Mesenchymal stem cell (in vitro differentiated cells and primary cell): ENCODE measurements around the gene PRDM12.

Experiments
- DNase-seq: peaks from one replicate; pipeline ENCODE4 v3.0.0-alpha.2; 2013
- H2AFZ ChIP-seq: one replicate; pipeline ENCODE4 v1.6.1; 2013; ENCODE audit warnings: low read depth, mild to moderate bottlenecking, control low read depth, inconsistent platforms, low read length, moderate library complexity
- H2AK5ac ChIP-seq: 2 replicates; pipeline ENCODE4 v1.6.1; 2013; ENCODE audit warnings: low read length, moderate library complexity, mild to moderate bottlenecking, inconsistent platforms; ENCODE audit not compliant: severe bottlenecking
- H2BK120ac ChIP-seq: one replicate; pipeline ENCODE4 v1.6.1; 2013; ENCODE audit warnings: low read depth, mild to moderate bottlenecking, inconsistent platforms, low read length, moderate library complexity
- H2BK12ac ChIP-seq, 2 experiments: one replicate each; pipeline ENCODE4 v1.6.1; 2013; ENCODE audit warnings: inconsistent platforms in 2 of 2, low read length in 2 of 2, mild to moderate bottlenecking in 2 of 2, moderate library complexity in 2 of 2, control low read depth in 1 of 2
- H2BK15ac ChIP-seq: one replicate; pipeline ENCODE4 v1.6.1; 2013; ENCODE audit warnings: mild to moderate bottlenecking, low read depth, inconsistent platforms; ENCODE audit not compliant: poor library complexity, severe bottlenecking
- H2BK5ac ChIP-seq: 2 replicates; pipeline ENCODE4 v1.6.1; 2013; ENCODE audit warnings: low read depth, mild to moderate bottlenecking, low read length, control low read depth, inconsistent platforms; ENCODE audit not compliant: poor library complexity, severe bottlenecking
- H3K14ac ChIP-seq, 2 experiments: one replicate each; pipeline ENCODE4 v1.6.1; 2013; ENCODE audit warnings: inconsistent platforms in 2 of 2, low read length in 2 of 2, control low read depth in 1 of 2, mild to moderate bottlenecking in 1 of 2, moderate library complexity in 1 of 2
- H3K18ac ChIP-seq, 2 experiments: one replicate each; pipeline ENCODE4 v1.6.1; 2013; ENCODE audit warnings: inconsistent platforms in 2 of 2, low read length in 2 of 2, control low read depth in 1 of 2, low read depth in 1 of 2, mild to moderate bottlenecking in 1 of 2
- H3K23ac ChIP-seq, 2 experiments: one replicate each; pipeline ENCODE4 v1.6.1; 2013; ENCODE audit warnings: inconsistent platforms in 2 of 2, low read length in 2 of 2, mild to moderate bottlenecking in 2 of 2, moderate library complexity in 2 of 2, control low read depth in 1 of 2
- H3K27ac ChIP-seq: 2 replicates; pipeline ENCODE4 v1.5.1; 2013; ENCODE audit warnings: mild to moderate bottlenecking, moderate library complexity, low read length, control low read depth, inconsistent platforms; ENCODE audit not compliant: poor library complexity, severe bottlenecking
- H3K27me3 ChIP-seq, 2 experiments: 2 replicates each; pipeline versions ENCODE4 v1.6.1 to v1.7.0; 2013; ENCODE audit warnings: low read length in 2 of 2, mild to moderate bottlenecking in 2 of 2, moderate library complexity in 2 of 2, control low read depth in 1 of 2, inconsistent platforms in 1 of 2; ENCODE audit not compliant: control insufficient read depth in 1 of 2, insufficient read depth in 1 of 2
- H3K36me3 ChIP-seq, 2 experiments: 2 replicates each; pipeline versions ENCODE4 v1.6.1 to v1.7.0; 2013; ENCODE audit warnings: low read length in 2 of 2, control low read depth in 1 of 2, inconsistent platforms in 1 of 2, low read depth in 1 of 2, mild to moderate bottlenecking in 1 of 2; ENCODE audit not compliant: insufficient read depth in 2 of 2, control insufficient read depth in 1 of 2
- H3K4ac ChIP-seq, 2 experiments: one replicate each; pipeline ENCODE4 v1.6.1; 2013; ENCODE audit warnings: inconsistent platforms in 2 of 2, low read length in 2 of 2, mild to moderate bottlenecking in 2 of 2, moderate library complexity in 2 of 2, control low read depth in 1 of 2, low read depth in 1 of 2
- H3K4me1 ChIP-seq: 2 replicates; pipeline ENCODE4 v1.6.1; 2013; ENCODE audit warnings: low read depth, low read length, control low read depth; ENCODE audit not compliant: control insufficient read depth, insufficient read depth
- H3K4me2 ChIP-seq: 2 replicates; pipeline ENCODE4 v1.6.1; 2013; ENCODE audit warnings: low read length, mild to moderate bottlenecking, inconsistent platforms; ENCODE audit not compliant: poor library complexity, severe bottlenecking
- H3K4me3 ChIP-seq, 2 experiments: 2 replicates each; pipeline versions ENCODE4 v1.5.1 to v1.7.0; 2013; ENCODE audit warnings: low read length in 2 of 2, mild to moderate bottlenecking in 2 of 2, control low read depth in 1 of 2, low read depth in 1 of 2; ENCODE audit not compliant: insufficient read depth in 1 of 2
- H3K79me1 ChIP-seq: replicated peaks from 2 replicates; pipeline ENCODE4 v1.6.1; 2013; ENCODE audit warnings: mild to moderate bottlenecking, control low read depth, low read length, inconsistent platforms; ENCODE audit not compliant: poor library complexity, severe bottlenecking
- H3K9ac ChIP-seq: 2 replicates; pipeline ENCODE4 v1.7.0; 2013; ENCODE audit warnings: mild to moderate bottlenecking, low read length, moderate library complexity
- H3K9me3 ChIP-seq: 2 replicates; pipeline ENCODE4 v1.7.0; 2013; ENCODE audit warnings: mild to moderate bottlenecking, low read length; ENCODE audit not compliant: control insufficient read depth
- H4K8ac ChIP-seq: one replicate; pipeline ENCODE4 v1.6.1; 2013; ENCODE audit warnings: inconsistent platforms, mild to moderate bottlenecking, low read length, moderate library complexity
- H4K91ac ChIP-seq: one replicate; pipeline ENCODE4 v1.6.1; 2013; ENCODE audit warnings: mild to moderate bottlenecking, low read length, inconsistent platforms
- WGBS: methylation state at CpG from one replicate; pipeline ENCODE4 v1.1.7; 2013; ENCODE audit warnings: mixed read lengths; 5-methylcytosine and 5-hydroxymethylcytosine counted together

PRDM12 gene

GRCh38 chr9:130665029-130665430, 636 bp downstream of the PRDM12 start:
- Histone ChIP-seq H2BK15ac (no peak overlapping the region), H2BK120ac (no peak overlapping the region), H3K36me3 (no peaks in the 10 kb centered on the region), H3K27me3 (peaks cover 84 to 89% of the 10 kb centered on the region in 2 experiments), H2AK5ac (no peak overlapping the region), H2AFZ (no peak overlapping the region), H3K4me3 (no peak overlapping the region), H2BK5ac (no peak overlapping the region), H4K91ac (no peak overlapping the region), H3K18ac (no peak overlapping the region), H3K9ac (no peak overlapping the region), H3K14ac (no peak overlapping the region), H3K27ac (no peak overlapping the region), H3K79me1 (no peaks in the 10 kb centered on the region), H4K8ac (no peak overlapping the region), H3K4me1 (peaks cover 41% of the 10 kb centered on the region), H3K4ac (no peak overlapping the region), H3K23ac (peak overlapping the region; percentile 2 to 70), H2BK12ac (no peak overlapping the region), H3K9me3 (no peaks in the 10 kb centered on the region), H3K4me2 (no peak overlapping the region)
- no peak for DNase-seq
- 3% methylated on average over 15 of the region's 26 CpGs for WGBS

- no peak overlapping the region for H4K91ac ChIP-seq
- no peak overlapping the region for H2BK120ac ChIP-seq
- H4K8ac ChIP-seq: no peak overlapping the region
- no peak overlapping the region for H2AFZ ChIP-seq
- H2BK15ac ChIP-seq: no peak overlapping the region
- H3K4me1 ChIP-seq: peaks cover 37% of the 10 kb centered on the region
- no peak overlapping the region for H3K18ac ChIP-seq
- no peak overlapping the region for H3K14ac ChIP-seq
- no peak overlapping the region for H3K4me3 ChIP-seq
- H3K4ac ChIP-seq: no peak overlapping the region
- H3K36me3 ChIP-seq: no peaks in the 10 kb centered on the region
- no peaks in the 10 kb centered on the region for H3K79me1 ChIP-seq
- no peak overlapping the region for H2AK5ac ChIP-seq
- no peak overlapping the region for H2BK5ac ChIP-seq
- peak overlapping the region; percentile 24 for H3K4me2 ChIP-seq
- no peak overlapping the region for H3K9ac ChIP-seq
- no peak for DNase-seq
- H3K27me3 ChIP-seq: peaks cover 79 to 87% of the 10 kb centered on the region in 2 experiments
- 7% methylated on average over 61 of the region's 61 CpGs for WGBS
- H3K23ac ChIP-seq: no peak overlapping the region
- no peaks in the 10 kb centered on the region for H3K9me3 ChIP-seq
- H3K27ac ChIP-seq: no peak overlapping the region
- no peak overlapping the region for H2BK12ac ChIP-seq
Observed at GRCh38 chr9:130665431-130666392, 1.3 kb downstream of the PRDM12 start.

GRCh38 chr9:130666393-130667119, 2.2 kb downstream of the PRDM12 start:
- Histone ChIP-seq H3K9me3 (no peaks in the 10 kb centered on the region), H2BK15ac (no peak overlapping the region), H2BK5ac (no peak overlapping the region), H3K27me3 (peaks cover 71 to 78% of the 10 kb centered on the region in 2 experiments), H4K8ac (no peak overlapping the region), H2BK12ac (no peak overlapping the region), H3K4me2 (no peak overlapping the region), H3K14ac (no peak overlapping the region), H3K79me1 (no peaks in the 10 kb centered on the region), H2AK5ac (no peak overlapping the region), H3K4me3 (no peak overlapping the region), H3K27ac (no peak overlapping the region), H3K36me3 (no peaks in the 10 kb centered on the region), H3K9ac (no peak overlapping the region), H3K4ac (no peak overlapping the region), H2AFZ (no peak overlapping the region), H2BK120ac (no peak overlapping the region), H3K18ac (no peak overlapping the region), H3K23ac (no peak overlapping the region), H4K91ac (no peak overlapping the region), H3K4me1 (peaks cover 31% of the 10 kb centered on the region)
- WGBS: 7% methylated on average over 52 of the region's 60 CpGs
- DNase-seq: no peak

GRCh38 chr9:130667120-130667435, 2.7 kb downstream of the PRDM12 start:
- no peak for DNase-seq
- H3K23ac ChIP-seq: no peak overlapping the region
- H4K91ac ChIP-seq: no peak overlapping the region
- no peak overlapping the region for H3K14ac ChIP-seq
- no peak overlapping the region for H2AK5ac ChIP-seq
- H2BK15ac ChIP-seq: no peak overlapping the region
- H3K4me3 ChIP-seq: no peak overlapping the region
- 36% methylated on average over 4 of the region's 4 CpGs for WGBS
- no peaks in the 10 kb centered on the region for H3K79me1 ChIP-seq
- no peak overlapping the region for H4K8ac ChIP-seq
- no peak overlapping the region for H2AFZ ChIP-seq
- H3K4ac ChIP-seq: no peak overlapping the region
- peaks cover 31% of the 10 kb centered on the region for H3K4me1 ChIP-seq
- no peak overlapping the region for H3K4me2 ChIP-seq
- peaks cover 66 to 73% of the 10 kb centered on the region in 2 experiments for H3K27me3 ChIP-seq
- H2BK120ac ChIP-seq: no peak overlapping the region
- no peak overlapping the region for H2BK5ac ChIP-seq
- H3K36me3 ChIP-seq: no peaks in the 10 kb centered on the region
- H3K27ac ChIP-seq: no peak overlapping the region
- H2BK12ac ChIP-seq: no peak overlapping the region
- no peak overlapping the region for H3K9ac ChIP-seq
- no peaks in the 10 kb centered on the region for H3K9me3 ChIP-seq
- no peak overlapping the region for H3K18ac ChIP-seq
